ENCODE data around the gene IL18RAP.

IL18RAP gene, protein sequence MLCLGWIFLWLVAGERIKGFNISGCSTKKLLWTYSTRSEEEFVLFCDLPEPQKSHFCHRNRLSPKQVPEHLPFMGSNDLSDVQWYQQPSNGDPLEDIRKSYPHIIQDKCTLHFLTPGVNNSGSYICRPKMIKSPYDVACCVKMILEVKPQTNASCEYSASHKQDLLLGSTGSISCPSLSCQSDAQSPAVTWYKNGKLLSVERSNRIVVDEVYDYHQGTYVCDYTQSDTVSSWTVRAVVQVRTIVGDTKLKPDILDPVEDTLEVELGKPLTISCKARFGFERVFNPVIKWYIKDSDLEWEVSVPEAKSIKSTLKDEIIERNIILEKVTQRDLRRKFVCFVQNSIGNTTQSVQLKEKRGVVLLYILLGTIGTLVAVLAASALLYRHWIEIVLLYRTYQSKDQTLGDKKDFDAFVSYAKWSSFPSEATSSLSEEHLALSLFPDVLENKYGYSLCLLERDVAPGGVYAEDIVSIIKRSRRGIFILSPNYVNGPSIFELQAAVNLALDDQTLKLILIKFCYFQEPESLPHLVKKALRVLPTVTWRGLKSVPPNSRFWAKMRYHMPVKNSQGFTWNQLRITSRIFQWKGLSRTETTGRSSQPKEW

GRCh38 chr2:102422910-102423309 is at the start of gene IL18RAP:
IL18RAP (plus strand) TSS chr2:102423160; CDS start chr2:102423278, 118 bp downstream.
- no peak for TF ChIP-seq CTCF (IDR thresholded peaks at IDR 0.05; ENCODE audit: control insufficient read depth, extremely low read depth, insufficient read depth)
- no peak within 1 kb of the TSS for H3K4me3 ChIP-seq (ENCODE audit: low read depth, low read length)
- DNase-seq (ENCODE audit: low read depth): no peak

DNA sequence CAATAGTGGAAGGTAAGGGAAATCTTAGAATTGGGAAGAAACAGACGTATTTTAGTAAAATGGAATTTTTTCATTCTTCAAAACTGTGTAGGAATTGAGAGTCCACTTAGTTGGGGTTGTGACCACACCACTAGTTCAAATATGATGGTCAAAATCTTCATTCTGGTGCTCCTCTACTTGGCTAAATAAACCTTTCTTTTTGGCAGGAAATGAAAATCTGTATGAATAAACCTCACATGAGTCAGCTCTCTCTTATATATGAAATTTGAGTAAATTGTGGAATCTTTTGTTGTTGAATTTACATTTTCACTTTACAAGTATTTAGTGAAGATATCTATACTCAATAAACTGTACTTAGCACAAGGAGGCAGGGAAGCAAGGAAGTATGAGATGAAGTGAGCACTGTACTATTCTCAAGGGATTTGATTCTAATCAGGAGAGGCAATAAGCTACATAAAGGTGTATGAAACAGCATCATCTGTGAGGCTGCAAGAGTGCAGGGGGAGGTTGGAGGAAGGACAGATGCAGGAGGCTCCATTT is 46.8 kb upstream of the IL18RAP start:
- no peak for TF ChIP-seq CTCF (IDR thresholded peaks at IDR 0.05; ENCODE audit: control insufficient read depth, extremely low read depth, insufficient read depth)

DNA sequence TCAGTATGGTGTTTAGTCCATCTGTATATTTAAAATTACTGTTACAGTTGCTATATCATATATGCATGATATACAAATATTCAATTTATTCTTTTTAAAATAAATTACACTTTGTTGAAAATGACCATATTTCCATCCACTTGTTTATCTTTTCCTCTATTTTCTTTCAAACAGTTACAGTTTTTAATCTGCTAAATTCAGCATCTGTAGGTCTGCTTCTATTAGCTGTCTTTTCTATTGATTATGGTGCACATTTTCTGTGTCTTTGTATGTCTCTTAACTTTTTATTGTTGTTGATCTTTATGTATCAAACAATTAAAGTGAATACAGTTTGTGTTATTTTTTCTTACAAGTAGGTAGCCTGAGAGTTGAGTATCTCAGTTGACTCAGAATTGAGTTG is 39.2 kb upstream of the IL18RAP start:
- TF ChIP-seq CTCF (IDR thresholded peaks at IDR 0.05; ENCODE audit: control insufficient read depth, extremely low read depth, insufficient read depth): no peak
- H3K4me3 ChIP-seq (ENCODE audit: low read depth, low read length): no peak overlapping the region
- no peak for DNase-seq (ENCODE audit: low read depth)

More for the DNA sequence above, 46.8 kb upstream of the IL18RAP start:
- H3K4me3 ChIP-seq (ENCODE audit: low read depth, low read length): no peak overlapping the region
- no peak for DNase-seq (ENCODE audit: low read depth)

DNA sequence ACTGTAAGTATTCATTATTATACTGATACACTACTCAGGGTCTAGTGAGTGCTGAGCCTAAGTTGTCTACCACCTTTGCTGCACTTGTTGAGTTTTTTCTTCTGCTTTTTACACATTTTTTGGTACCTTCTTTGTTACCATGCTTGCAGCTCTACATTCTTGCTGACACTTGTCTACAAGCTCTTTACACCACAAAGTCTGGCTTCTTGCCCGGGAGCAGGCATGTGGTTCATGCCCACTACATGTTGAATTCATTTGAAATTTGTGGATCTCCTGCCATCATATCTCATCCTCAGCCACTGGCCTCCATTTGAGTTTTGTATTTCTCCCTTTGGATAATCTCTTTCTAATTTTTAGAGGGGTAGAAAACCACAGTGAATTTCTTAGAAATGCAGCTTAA is 37.4 kb upstream of the IL18RAP start:
- no peak overlapping the region for H3K4me3 ChIP-seq (ENCODE audit: low read depth, low read length)
- DNase-seq (ENCODE audit: low read depth): no peak
- no peak for TF ChIP-seq CTCF (IDR thresholded peaks at IDR 0.05; ENCODE audit: control insufficient read depth, extremely low read depth, insufficient read depth)

DNA sequence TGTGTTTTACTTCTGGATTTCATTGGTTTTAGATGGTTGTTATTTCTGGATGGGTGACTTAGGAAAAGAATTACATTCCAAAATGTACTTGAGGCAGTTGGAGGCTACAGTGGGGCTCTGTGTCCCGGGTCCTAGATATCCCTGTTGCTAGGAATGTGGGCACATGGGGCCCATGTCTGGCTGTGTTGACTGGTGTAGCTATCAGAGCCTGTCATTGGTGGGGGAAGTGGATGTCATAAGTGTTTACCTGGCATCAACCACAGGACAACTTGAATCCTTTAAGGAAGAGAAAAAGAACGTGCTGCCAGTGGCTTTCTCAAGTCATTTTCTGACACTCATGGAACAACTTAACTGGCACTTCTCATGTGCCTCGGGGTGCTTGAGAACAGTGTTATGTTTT is 37.0 kb upstream of the IL18RAP start:
- TF ChIP-seq CTCF (IDR thresholded peaks at IDR 0.05; ENCODE audit: control insufficient read depth, extremely low read depth, insufficient read depth): no peak
- no peak for DNase-seq (ENCODE audit: low read depth)
- no peak overlapping the region for H3K4me3 ChIP-seq (ENCODE audit: low read depth, low read length)

- no peak for DNase-seq (ENCODE audit: low read depth)
- TF ChIP-seq CTCF (IDR thresholded peaks at IDR 0.05; ENCODE audit: control insufficient read depth, extremely low read depth, insufficient read depth): no peak
- no peak overlapping the region for H3K4me3 ChIP-seq (ENCODE audit: low read depth, low read length)
These were observed 36.0 kb upstream of the IL18RAP start for GRCh38 chr2:102386867-102387541.
